Activated CD4-positive, CD25-positive, alpha-beta regulatory T cell treated with anti-CD3 and anti-CD28 coated beads, Interleukin-2, amount 50 U/mL, for 72 hours (primary cell): Measurements from ENCODE around the gene POU4F1.
"Not testable (repeated sequence)": the region's sequence is repeated elsewhere in the genome, so short reads cannot be mapped to it uniquely, and the experiment has no call there.

Experiments
- DNase-seq: peaks from one replicate; pipeline ENCODE4 v3.0.0; 2021

Gene POU4F1

GRCh38 chr13:78603240-78603957, at the start of gene POU4F1:
Gene POU4F1, minus strand, starts transcription at chr13:78603552. Its CDS starts 226 bp downstream, at chr13:78603326.
- DNase-seq = peak; percentile 60

- no peak for DNase-seq
These were observed 49.3 kb upstream of the POU4F1 start for GRCh38 chr13:78652651-78653050.

GRCh38 chr13:78650717-78651083, 47.3 kb upstream of the POU4F1 start:
- DNase-seq = no peak

GRCh38 chr13:78649997-78650716, 46.8 kb upstream of the POU4F1 start:
- DNase-seq = no peak

- not testable (repeated sequence) for DNase-seq
These were observed 43.8 kb upstream of the POU4F1 start for GRCh38 chr13:78647109-78647678.

GRCh38 chr13:78638216-78638615, 34.9 kb upstream of the POU4F1 start:
- no peak for DNase-seq

- no peak for DNase-seq
These were observed 33.1 kb upstream of the POU4F1 start for GRCh38 chr13:78636495-78636894.

GRCh38 chr13:78632996-78633395, 29.6 kb upstream of the POU4F1 start:
- no peak for DNase-seq

- DNase-seq = no peak
These were observed 27.7 kb upstream of the POU4F1 start for GRCh38 chr13:78631077-78631476.

GRCh38 chr13:78630511-78630910, 27.2 kb upstream of the POU4F1 start:
- DNase-seq = no peak

GRCh38 chr13:78625384-78625783, 22.0 kb upstream of the POU4F1 start:
- DNase-seq = no peak

GRCh38 chr13:78623132-78623531, 19.8 kb upstream of the POU4F1 start:
- DNase-seq = no peak

GRCh38 chr13:78620936-78621470, 17.7 kb upstream of the POU4F1 start:
- DNase-seq = no peak

- no peak for DNase-seq
These were observed 15.1 kb upstream of the POU4F1 start for GRCh38 chr13:78618411-78618810.

- no peak for DNase-seq
These were observed 7.7 kb upstream of the POU4F1 start for GRCh38 chr13:78611040-78611439.

- no peak for DNase-seq
These were observed 7.1 kb upstream of the POU4F1 start for GRCh38 chr13:78610381-78610883.

- no peak for DNase-seq
These were observed 6.3 kb upstream of the POU4F1 start for GRCh38 chr13:78609464-78610205.

GRCh38 chr13:78608688-78609463, 5.5 kb upstream of the POU4F1 start:
- DNase-seq = no peak

GRCh38 chr13:78608252-78608687, 4.9 kb upstream of the POU4F1 start:
- no peak for DNase-seq

GRCh38 chr13:78607409-78608251, 4.3 kb upstream of the POU4F1 start:
- no peak for DNase-seq
